Neural cell (in vitro differentiated cells): Measurements from ENCODE around the gene DGKZ.
A peak's percentile ranks its signal among the peaks of the same experiment; 100 is the strongest.

Experiments used
- CTCF ChIP-seq: fragments of 450-650 bp; IDR thresholded peaks from 2 replicates; pipeline ENCODE4 v1.5.1; 2014; ENCODE audit warnings: antibody characterized with exemption, mild to moderate bottlenecking, moderate library complexity; ENCODE audit not compliant: poor library complexity, severe bottlenecking
- EZH2 ChIP-seq: fragments of 200-600, 300-800 bp; shearing (Covaris generic), sonication (generic); IDR thresholded peaks from 2 replicates; pipeline ENCODE4 v1.6.1; 2014; ENCODE audit warnings: antibody characterized with exemption, low read length, borderline replicate concordance, mild to moderate bottlenecking; ENCODE audit not compliant: insufficient read depth, poor library complexity, severe bottlenecking
- TAF1 ChIP-seq: IDR thresholded peaks from 2 replicates; pipeline ENCODE4 v1.6.1; 2012; ENCODE audit warnings: low read depth

- TF ChIP-seq CTCF = peak; percentile 77
- TF ChIP-seq TAF1 = no peak
- TF ChIP-seq EZH2 = no peak
Measured at GRCh38 chr11:46367244-46367915, 20.1 kb downstream of the DGKZ start.
